Suprapubic skin (tissue), 4 donors: ENCODE data around the gene ADAMTS19. TPM values are rescaled to one million over a fixed set of nuclear protein-coding genes. Genes with fewer than 3 reads are reported as not detected.

Source experiments
- DNase-seq, 2 donors: peaks; one replicate each; pipeline ENCODE4 v3.0.0-alpha.2; 2019; ENCODE audit warnings: low spot score in 2 of 2
- H3K27ac ChIP-seq: fragments of 200-600 bp; sonication (generic); one replicate; pipeline ENCODE4 v1.5.1; 2019
- H3K27me3 ChIP-seq: fragments of 200-600 bp; sonication (generic); one replicate; pipeline ENCODE4 v1.5.1; 2019
- H3K36me3 ChIP-seq: fragments of 200-600 bp; sonication (generic); one replicate; pipeline ENCODE4 v1.5.1; 2019
- H3K4me1 ChIP-seq: fragments of 200-600 bp; sonication (generic); one replicate; pipeline ENCODE4 v1.5.1; 2019
- H3K4me3 ChIP-seq: fragments of 200-600 bp; sonication (generic); one replicate; pipeline ENCODE4 v1.5.1; 2019; ENCODE audit warnings: mild to moderate bottlenecking
- H3K9me3 ChIP-seq: fragments of 200-600 bp; sonication (generic); one replicate; pipeline ENCODE4 v1.5.1; 2019
- EP300 ChIP-seq: sonication (generic); formaldehyde crosslinking; IDR thresholded peaks from one replicate; pipeline ENCODE4 v1.6.1; 2017; ENCODE audit warnings: antibody characterized with exemption
- POLR2A ChIP-seq, 2 donors: fragments of 450-650 bp; IDR thresholded peaks; one replicate each; pipeline ENCODE4 v1.6.1; 2017; ENCODE audit warnings: antibody characterized with exemption in 2 of 2, mild to moderate bottlenecking in 2 of 2, moderate library complexity in 2 of 2
- POLR2AphosphoS5 ChIP-seq, 3 donors: sonication (generic); formaldehyde crosslinking; IDR thresholded peaks; one replicate each; pipeline ENCODE4 v1.6.1; 2017; ENCODE audit warnings: antibody characterized with exemption in 3 of 3
- WGBS: methylation state at CpG from one replicate; pipeline ENCODE4 v1.1.5; 2018; 5-methylcytosine and 5-hydroxymethylcytosine counted together
- total RNA-seq, 4 donors: library from RNA; depleted of rRNA; stranded (reverse); fragments of >200 nt; gene quantifications; one replicate each; pipeline ENCODE4 v1.1.0, GENCODE V29; 2016
- TF ChIP-seq, protein P1 (sequence below), 2 donors: fragments of 200-600 bp in 1 of 2; fragments of 450-650 bp in 1 of 2; sonication (generic) in 1 of 2; IDR thresholded peaks; one replicate each; pipeline ENCODE4 v1.5.1; 2016 to 2019; ENCODE audit warnings: antibody characterized with exemption in 2 of 2, mild to moderate bottlenecking in 1 of 2, moderate library complexity in 1 of 2

The ADAMTS19 gene
- total RNA-seq, 4 donors from 2014 or later, result not detected

DNA sequence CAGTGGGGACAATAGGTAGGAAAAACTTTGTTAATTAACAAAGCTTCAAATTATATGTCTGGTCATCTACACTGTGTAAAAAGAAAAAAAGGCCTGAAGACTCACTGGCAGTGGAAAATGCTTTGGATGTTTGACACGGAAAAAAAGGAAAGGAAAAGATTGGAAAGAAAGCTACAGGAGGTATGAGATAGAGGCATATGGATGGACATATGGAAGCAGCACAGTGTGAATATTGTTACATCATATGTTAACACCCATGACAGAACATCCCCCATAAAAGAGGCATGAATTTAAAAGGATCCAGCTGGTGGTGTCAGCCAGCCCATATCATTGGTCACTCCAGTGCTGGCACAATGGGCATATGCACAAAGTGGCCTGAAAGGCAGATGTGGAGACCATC lies 19.0 kb upstream of the ADAMTS19 start:
- Histone ChIP-seq H3K36me3 (no peaks in the 10 kb centered on the region), H3K9me3 (no peaks in the 10 kb centered on the region), H3K4me3 (no peak overlapping the region), H3K4me1 (no peaks in the 10 kb centered on the region), H3K27me3 (no peaks in the 10 kb centered on the region), H3K27ac (no peak overlapping the region)
- no peak for TF ChIP-seq POLR2A (IDR thresholded peaks at IDR 0.05)
- TF ChIP-seq, protein P1, sequence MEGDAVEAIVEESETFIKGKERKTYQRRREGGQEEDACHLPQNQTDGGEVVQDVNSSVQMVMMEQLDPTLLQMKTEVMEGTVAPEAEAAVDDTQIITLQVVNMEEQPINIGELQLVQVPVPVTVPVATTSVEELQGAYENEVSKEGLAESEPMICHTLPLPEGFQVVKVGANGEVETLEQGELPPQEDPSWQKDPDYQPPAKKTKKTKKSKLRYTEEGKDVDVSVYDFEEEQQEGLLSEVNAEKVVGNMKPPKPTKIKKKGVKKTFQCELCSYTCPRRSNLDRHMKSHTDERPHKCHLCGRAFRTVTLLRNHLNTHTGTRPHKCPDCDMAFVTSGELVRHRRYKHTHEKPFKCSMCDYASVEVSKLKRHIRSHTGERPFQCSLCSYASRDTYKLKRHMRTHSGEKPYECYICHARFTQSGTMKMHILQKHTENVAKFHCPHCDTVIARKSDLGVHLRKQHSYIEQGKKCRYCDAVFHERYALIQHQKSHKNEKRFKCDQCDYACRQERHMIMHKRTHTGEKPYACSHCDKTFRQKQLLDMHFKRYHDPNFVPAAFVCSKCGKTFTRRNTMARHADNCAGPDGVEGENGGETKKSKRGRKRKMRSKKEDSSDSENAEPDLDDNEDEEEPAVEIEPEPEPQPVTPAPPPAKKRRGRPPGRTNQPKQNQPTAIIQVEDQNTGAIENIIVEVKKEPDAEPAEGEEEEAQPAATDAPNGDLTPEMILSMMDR (IDR thresholded peaks at IDR 0.05), result no peak
- no peak for TF ChIP-seq POLR2AphosphoS5 (IDR thresholded peaks at IDR 0.05)
- no peak for TF ChIP-seq EP300
- DNase-seq, result no peak
- WGBS, result 96% methylated on average over 1 of the region's 1 CpG

DNA sequence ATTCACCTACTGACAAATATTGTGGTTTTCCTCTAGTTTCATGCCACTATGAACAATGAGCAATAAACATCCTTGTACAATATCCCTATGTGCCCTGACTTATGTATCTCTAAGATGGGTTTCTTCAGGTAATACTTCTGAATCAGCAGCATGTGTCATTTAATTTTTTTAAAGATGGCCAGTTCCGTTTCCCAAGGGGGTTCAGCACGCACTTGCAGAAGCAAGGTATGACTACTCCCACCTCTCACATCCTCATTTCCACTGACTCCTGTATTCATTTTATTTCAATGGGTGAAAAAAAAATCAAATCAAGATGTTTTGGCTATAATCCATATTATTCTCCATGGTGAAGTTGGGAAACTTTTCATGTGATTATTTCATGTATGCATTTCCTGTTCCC lies 14.7 kb upstream of the ADAMTS19 start:
- no peaks in the 10 kb centered on the region for H3K9me3 ChIP-seq
- 90% methylated on average over 2 of the region's 2 CpGs for WGBS
- DNase-seq, result no peak
- no peaks in the 10 kb centered on the region for H3K36me3 ChIP-seq
- H3K27me3 ChIP-seq, result no peaks in the 10 kb centered on the region
- TF ChIP-seq EP300 (no peak), POLR2A (IDR thresholded peaks at IDR 0.05) (no peak), POLR2AphosphoS5 (IDR thresholded peaks at IDR 0.05) (no peak)
- TF ChIP-seq, protein P1 (IDR thresholded peaks at IDR 0.05), result no peak
- H3K27ac ChIP-seq, result no peak overlapping the region
- no peak overlapping the region for H3K4me3 ChIP-seq
- no peaks in the 10 kb centered on the region for H3K4me1 ChIP-seq

DNA sequence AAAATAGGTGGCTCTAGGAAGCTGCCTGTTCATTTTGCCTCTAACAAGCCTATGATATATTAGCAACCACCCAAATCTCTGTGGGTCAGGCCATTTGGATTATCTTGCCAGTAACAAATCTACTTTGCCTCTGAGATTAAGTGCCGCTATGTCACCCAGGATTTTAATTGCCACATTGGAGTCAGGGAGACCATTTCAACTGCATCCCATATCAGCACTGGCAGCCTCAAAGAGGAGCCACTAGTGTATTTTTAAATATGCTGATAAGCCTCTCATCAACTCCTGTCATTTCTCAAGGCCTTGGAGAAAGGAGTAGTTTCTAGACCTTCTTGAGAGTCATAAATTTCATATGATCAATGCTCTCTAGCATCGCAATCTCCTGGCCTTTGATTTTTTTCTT lies 12.1 kb upstream of the ADAMTS19 start:
- TF ChIP-seq POLR2AphosphoS5 (IDR thresholded peaks at IDR 0.05), result no peak
- no peak for TF ChIP-seq POLR2A (IDR thresholded peaks at IDR 0.05)
- TF ChIP-seq EP300, result no peak
- TF ChIP-seq, protein P1 (IDR thresholded peaks at IDR 0.05), result no peak
- no peaks in the 10 kb centered on the region for H3K36me3 ChIP-seq
- no peaks in the 10 kb centered on the region for H3K9me3 ChIP-seq
- no peak overlapping the region for H3K27ac ChIP-seq
- no peaks in the 10 kb centered on the region for H3K27me3 ChIP-seq
- H3K4me1 ChIP-seq, result no peaks in the 10 kb centered on the region
- WGBS, result 94% methylated on average over 2 of the region's 2 CpGs
- H3K4me3 ChIP-seq, result no peak overlapping the region
- no peak for DNase-seq

DNA sequence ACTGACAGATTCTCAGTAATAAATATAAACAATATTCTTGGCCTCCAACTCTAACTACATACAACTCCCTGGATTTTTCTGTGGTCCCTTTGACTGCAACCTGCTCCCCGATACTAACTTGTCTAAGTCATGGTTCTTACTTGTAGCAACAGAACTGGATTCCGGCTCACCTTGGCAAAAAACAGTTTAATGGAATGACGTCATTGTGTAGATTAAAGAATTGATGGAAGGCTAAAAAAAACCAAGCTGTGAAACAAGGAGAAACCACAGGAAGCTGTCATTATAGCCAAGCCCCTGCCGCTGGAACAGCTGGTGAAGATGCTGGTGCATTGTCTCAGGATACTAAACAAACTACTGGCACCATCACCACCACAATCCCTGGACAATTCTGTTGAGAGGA lies 11.4 kb upstream of the ADAMTS19 start:
- no peak overlapping the region for H3K27ac ChIP-seq
- 80% methylated on average over 4 of the region's 4 CpGs for WGBS

DNA sequence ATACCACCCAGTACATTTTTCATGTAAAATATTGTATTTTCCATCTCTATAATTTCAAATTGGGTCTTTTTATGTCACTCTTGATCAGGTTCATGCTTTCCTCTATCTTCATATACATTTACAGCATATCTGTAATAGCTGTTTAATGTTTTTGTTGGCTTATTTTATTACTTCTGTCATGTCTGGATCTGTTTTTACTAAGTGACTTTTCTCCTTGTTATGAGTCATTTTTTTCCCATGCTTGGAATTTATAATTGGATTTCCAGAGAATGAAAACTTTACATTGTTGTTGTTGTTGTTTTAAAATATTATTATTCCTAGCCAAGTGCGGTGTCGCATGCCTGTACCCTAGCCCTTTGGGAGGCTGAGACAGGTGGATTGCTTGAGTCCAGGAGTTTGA lies 5.6 kb upstream of the ADAMTS19 start:
- H3K4me3 ChIP-seq, result no peak overlapping the region
- peaks cover under 1% of the 10 kb centered on the region for H3K4me1 ChIP-seq
- H3K27ac ChIP-seq, result no peak overlapping the region
- no peak for DNase-seq
- H3K36me3 ChIP-seq, result no peaks in the 10 kb centered on the region
- H3K9me3 ChIP-seq, result no peaks in the 10 kb centered on the region
- H3K27me3 ChIP-seq, result peaks cover 1% of the 10 kb centered on the region
- WGBS, result 92% methylated on average over 2 of the region's 2 CpGs
- TF ChIP-seq POLR2A (IDR thresholded peaks at IDR 0.05) (no peak), POLR2AphosphoS5 (IDR thresholded peaks at IDR 0.05) (no peak), EP300 (no peak)
- TF ChIP-seq, protein P1 (IDR thresholded peaks at IDR 0.05), result no peak

More for the DNA sequence above, 11.4 kb upstream of the ADAMTS19 start:
- H3K36me3 ChIP-seq, result no peaks in the 10 kb centered on the region
- no peaks in the 10 kb centered on the region for H3K27me3 ChIP-seq
- no peak overlapping the region for H3K4me3 ChIP-seq
- no peaks in the 10 kb centered on the region for H3K9me3 ChIP-seq
- no peak for DNase-seq
- TF ChIP-seq, protein P1 (IDR thresholded peaks at IDR 0.05), result no peak
- TF ChIP-seq POLR2A (IDR thresholded peaks at IDR 0.05) (no peak), POLR2AphosphoS5 (IDR thresholded peaks at IDR 0.05) (no peak), EP300 (no peak)
- no peaks in the 10 kb centered on the region for H3K4me1 ChIP-seq
